Occipital lobe (tissue), 2 donors: ENCODE measurements around the gene CDX1. TPM values are rescaled to one million over a fixed set of nuclear protein-coding genes. Genes with fewer than 3 reads are reported as not detected.
A peak's percentile ranks its signal among the peaks of the same experiment; 100 is the strongest.

Experiments
- DNase-seq: peaks from one replicate; lab custom pipeline; 2025; lab: John Stamatoyannopoulos, UW
- total RNA-seq: library from RNA; depleted of rRNA; stranded (reverse); fragments of >200 nt; gene quantifications from one replicate; pipeline ENCODE4 v1.2.3, GENCODE V29; 2014

The CDX1 gene
- total RNA-seq, 1 donor from 2014 or later: not detected

DNA sequence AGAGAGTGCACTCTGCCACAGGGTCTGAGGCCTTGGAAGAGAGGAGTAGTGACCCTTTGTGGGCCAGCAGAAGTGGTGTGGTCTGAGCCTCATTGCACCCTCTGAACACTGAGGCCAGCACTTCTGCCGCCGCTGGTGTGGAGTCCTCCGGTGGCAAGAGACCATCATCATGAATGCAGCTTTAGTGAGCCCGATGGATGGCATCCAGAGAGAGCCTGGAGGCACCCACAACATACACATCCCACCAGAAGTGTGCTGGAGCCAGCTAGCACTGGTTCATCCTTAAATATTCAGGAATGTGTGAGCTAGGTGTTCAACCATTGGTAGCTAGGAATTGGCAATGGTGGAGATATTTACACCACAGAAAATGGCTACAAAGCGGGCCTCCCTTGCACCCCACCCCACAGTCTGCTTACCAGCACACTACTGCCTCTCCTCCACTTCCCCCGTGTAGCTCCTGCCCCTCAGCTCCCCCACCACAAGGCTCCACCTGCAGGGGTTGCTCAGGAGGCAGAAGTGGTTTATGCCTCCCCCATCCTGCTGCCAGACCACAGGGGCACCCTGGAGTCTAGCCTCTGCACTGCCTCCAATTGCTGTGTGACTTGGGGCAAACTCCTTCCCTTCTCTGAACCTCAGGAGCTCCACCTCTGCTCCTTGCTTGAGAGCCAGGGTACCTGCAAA, 39.7 kb downstream of the CDX1 start:
- no peak for DNase-seq

DNA sequence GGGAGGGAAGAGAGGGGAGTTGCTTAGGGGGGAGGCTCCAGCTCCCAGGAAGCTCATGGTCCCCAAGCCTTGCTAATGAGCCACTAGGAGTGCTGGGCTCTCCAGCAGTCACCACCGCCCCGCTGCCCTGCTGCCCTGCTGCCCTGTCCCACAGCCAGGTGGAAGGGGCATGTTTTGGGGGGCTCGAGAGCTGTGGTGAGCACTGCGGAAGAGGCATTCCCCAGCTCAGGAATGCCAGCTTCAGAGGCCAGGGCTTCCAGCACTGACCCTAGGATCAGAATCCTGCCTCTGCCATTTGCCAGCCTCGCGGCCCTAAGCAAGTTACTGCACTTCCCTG, 40.2 kb downstream of the CDX1 start:
- no peak for DNase-seq

DNA sequence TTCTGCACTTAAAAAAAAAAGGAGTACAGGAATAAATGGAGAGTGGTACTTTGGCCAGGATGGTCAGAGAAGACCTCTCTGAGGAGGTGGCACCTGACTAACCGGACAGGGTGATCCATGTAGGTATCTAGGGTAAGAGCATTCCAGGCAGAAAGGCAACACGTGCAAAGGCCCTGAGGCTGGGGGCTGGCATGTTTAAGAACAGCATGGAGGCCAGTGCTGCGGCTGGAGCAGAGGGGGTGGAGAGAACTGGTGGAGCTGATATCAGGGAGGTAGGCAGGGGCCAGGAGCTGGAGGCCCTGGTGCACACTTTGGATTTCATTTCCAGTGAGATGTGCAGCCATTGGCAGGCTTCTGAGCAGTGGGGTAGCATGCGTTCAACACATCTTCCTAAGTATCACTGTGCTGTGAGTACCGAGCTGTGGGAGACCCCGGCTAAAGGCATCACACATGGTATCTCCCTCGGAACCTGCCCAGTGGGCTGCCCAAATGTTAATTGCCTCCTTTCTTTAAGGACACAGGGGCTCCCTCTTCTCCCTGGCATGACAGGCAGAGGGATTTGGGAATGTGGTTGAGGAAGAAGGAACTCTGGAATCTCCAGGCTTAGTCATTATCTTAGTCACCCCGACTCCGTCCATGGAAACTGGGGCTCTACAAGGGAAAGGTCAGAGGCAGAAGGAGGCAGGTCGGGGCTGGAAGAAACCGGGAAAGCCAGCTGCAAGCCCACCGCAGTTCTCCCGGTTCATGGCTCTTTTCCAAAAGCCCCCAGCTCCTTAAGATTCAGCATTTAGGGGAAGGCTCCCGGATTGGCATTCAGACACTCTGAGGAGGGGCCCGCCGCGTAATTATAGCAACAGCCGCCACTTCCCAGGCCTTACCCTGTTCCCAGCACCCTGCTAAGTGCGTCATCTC, 41.9 kb downstream of the CDX1 start:
- no peak for DNase-seq

DNA sequence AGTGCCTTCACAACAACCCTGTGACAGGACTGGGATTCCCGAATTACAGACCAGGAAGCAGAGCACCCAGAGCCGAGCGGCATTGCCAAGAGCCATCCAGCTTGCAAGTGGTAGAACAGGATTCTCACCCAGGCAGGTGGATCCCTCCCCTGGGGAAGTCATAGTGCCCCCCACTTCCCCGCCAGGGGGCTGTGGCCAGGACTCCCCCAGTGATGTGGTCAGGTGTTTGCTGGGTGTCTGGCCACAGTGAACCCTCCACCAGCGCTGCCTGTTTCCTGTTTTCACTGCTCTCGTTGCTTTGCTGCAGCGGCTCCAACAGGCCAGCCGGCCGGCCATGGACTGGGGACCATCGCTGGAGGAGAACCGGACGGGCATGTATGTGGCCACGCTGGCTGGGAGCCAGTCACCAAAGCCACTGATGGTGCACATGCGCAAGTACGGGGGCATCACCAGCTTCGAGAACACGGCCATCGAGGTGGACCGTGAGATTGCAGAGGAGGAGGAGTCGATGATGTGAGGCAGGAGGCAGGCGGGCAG, 42.6 kb downstream of the CDX1 start:
- no peak for DNase-seq

DNA sequence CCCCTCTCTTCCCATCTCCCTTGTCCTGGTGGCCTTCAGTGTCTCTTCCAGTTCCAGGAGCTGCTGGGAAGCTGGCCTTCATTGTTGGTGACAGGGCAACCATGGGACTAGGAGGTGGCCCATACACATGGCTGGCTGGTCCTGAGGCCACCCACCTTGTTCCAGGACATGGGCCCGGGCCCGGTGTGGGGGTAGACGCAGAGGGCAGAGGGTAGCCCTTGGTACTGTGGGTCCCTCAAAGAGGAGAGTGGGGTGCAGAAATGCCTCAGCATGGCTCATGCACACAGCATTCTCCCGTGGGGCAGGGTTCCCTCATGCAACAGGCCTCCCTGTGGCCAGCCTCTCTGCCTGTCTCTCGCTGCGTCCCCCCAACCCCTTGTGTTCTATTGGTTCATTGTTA, 44.1 kb downstream of the CDX1 start:
- DNase-seq: no peak

DNA sequence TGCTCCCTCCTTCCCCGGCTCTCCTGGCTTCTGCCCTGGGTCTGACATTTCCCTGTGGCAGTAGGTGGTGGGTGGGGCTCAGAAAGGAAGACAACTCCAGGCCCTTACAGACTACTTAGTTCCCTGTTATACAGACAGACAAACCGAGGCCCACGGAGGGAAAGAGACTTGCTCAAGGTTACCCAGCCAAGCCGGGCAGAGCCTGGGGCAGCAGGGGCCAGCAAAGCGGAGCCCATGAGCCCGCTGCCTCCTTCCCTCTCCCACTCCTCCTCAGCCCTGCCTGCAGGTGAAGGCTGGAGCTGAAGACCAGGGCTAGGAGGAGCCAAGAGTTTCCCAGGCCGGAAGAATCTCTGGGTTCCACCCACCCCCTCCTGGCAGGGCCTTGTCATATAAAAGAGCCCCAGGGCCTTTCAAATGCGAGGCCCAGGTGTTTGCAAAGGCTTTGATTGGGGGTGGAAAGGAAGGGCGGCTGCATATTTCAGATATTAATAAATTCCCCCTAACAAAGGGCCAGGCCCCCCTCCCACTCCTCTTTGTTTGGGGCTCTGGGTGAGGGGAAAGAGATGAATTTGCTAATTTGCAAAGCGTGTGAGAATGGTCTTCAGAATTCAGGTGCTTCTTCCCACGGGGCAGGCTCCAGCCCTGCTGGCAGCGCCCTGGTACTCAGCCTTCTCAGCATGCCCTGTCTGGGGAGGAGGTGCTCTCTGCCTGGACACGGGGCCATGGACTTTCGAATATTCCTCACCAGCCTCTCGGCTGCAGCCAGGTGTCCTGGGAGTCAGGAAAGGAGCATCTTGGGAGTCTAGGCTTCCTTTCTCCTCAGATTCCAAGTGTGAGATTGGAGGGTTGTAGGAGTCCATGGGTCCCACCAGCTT, 44.8 kb downstream of the CDX1 start:
- DNase-seq: no peak

DNA sequence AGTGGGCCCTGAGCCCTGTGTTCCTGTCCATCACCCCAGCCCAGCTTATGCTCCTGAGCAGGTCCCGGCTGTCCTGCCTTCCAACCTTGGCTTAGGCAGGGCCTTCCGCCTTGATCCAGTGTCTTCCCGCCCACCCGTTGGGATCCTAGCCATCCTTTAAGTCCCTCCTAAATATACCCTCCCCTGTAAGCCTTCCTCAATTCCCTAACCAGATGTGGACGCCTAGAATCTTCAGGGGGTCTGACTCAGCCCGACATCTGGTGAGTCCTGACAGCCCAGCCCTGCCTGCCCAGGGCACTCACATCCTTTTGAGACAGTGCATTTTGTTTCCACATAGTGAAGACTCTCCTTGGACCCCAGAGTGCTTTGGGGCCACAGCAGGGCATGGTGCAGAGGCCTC, 47.0 kb downstream of the CDX1 start:
- no peak for DNase-seq

DNA sequence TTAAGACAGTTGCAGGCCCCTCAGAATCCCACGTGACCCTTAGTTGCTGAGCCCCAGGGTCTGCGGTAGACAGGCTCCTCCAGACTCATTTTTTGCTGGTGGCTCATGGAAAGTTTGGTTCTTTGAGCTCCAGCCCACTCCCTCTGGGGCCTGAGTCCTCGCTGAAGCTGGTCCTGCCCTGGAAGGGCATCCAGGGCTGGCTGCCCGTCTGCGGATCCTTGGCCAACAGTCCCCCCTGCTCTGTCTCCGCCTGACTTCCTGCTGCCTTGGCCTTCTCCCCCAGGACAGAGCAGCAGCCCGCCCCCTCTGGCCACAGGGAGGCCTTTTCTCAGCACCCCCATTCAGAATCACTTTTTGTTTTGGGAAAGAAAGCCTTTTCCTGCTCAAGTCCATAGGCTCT, 47.7 kb downstream of the CDX1 start:
- no peak for DNase-seq

DNA sequence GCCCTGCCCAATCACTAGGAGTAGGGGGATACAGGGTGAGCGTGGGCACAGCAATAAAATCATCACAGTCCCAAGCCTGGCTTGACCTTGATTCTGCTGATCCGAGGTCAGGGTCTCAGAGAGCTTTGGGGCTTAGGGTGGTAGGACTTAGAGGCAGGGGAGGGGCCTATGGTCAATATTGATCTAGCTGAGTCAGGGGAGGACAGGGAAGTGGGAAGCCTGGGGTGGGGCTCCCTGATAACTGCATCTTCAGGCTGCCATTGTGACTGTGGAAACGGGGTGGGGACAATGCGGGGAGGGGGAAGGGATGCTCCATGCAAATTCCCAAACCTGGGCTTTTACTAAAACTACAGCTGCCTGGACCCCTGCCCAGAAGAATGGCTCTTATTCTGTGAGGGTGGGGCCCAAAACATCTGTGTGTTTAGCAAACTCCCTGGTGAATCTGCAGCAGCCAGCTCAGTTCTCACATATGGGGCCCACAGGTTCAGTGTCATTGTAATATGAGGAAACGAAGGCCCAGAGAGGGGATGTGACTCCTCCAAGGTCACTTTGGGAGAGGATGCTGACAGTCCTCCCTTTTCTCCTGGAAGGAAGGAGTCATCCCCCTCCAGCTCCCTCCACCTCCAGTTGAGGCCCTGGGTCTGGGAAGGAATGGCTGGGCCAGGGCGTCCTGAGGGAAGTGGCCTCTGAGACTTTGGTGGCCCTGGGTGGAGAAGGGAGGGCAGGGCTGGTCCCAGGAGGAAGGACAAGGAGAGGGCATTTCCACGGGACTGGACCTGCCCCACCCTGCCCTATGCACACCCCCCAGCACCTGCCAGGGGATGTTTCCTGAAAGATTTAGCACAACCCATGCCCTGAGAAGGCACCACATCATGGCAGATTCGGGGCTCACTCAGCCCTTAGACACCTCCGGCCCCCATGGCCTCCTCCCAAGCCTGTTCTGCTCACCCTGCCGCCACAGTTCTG, 49.7 kb downstream of the CDX1 start:
- no peak for DNase-seq

DNA sequence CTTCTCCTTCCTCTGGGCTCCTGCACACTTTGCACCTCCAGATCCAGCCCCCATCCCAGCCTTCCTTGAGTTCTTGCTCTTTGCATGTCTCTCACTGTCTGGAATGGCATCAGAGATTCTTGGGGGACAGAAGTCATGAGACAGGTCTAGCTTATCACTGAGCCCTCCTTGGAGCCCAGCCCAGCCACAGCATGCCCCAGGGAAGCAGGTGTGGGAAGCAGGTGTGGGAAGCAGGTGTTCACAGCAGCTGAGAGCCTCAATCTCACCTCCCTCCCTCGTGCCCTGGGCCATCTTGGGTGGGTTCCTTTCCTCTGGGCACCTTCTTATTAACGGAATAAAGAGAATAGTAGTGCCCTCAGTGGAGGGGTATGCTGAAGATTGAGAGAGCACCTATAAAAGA, 50.5 kb downstream of the CDX1 start:
- DNase-seq: no peak

DNA sequence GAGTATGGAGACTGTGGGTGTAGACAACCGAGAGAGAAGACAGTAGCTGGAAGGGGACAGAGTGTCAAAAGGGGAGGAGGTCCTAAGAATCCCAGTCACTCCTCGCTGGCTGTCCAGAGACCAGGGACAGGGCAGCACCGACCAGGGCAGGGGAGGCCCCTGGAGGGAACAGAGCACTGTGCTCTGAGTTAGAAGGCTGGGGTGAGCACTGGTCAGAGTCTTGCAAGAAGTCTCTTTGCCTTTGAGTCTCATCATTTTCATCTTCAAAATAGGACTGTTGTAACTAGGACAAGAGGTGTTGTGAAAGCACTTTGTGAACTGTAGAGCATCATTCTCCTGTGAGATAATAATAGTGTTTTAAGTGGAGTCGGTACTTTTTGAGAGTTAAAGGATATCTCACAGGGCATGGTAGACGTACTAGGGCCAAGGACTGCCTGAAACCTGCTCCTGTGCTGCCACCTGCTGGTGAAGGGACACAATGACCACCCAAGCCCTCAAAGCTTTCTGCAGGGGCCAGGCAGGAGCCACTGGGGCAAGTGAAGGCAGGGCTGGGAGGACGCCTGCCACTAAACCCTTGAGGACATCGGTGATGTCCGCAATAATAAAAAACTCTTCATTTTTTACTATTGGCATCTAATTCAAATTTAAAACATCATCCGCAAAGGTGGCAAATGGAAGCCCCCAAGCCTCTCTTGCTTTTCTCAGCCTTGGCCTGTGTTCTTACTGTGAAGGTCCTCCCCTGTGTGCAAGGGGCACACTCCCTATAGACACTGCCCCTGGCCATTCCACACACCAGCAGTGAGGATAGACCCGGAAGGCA, 51.5 kb downstream of the CDX1 start:
- DNase-seq: peak; percentile 48

DNA sequence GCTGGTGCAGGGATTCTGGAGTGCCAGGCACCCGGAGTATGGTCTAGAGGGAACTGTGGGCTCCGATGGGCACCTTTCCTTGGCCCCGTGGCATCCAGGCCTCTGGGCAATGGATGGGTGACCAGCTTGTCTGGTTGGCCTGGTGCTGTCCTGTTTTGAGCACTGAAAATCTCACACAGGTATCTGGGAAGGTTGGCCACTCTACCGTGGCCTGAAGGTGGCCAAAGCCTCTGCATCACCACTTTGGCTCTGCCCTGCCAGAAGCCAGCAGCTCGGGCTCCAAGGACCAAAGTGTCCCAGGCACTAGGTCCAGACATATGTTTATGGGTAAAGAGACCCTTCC, 52.1 kb downstream of the CDX1 start:
- DNase-seq: no peak

DNA sequence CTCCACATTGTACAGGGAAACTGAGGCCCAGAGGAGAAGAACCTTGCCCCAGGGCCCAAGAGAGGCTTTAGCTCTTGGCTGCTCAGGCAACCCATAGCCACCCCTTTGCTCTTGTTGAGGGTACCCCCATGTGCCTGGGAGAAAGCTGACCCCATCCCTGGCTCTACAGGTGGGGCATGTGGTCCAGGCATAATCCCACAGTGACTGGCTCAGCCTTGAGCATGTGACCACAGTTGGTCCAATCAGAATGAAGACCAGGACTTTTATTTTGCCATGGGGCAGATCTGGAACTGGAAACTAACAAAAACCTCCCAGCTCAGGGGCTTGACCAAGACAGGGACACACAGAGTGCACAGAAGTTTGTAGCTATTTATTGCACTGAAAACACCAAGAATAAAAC, 52.6 kb downstream of the CDX1 start:
- no peak for DNase-seq

DNA sequence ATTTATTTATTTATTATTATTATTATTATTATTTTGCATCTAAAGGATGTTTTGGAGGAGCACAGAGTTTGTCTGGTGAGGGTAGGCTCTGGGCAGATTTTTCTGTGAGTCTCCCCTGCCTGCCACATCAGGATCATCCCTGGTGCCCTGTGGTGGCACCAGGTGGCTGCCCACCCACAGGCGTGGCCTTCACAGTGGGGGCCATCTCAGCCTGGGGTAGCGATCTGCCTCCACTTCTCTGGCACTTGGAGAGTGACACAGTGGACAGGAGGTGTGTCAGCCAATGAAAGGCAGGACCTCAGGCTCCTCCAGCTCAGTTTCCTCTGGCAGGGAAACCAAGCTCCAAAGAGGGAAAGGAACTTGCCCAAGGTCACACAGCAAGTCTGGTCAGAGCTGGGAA, 53.3 kb downstream of the CDX1 start:
- no peak for DNase-seq

DNA sequence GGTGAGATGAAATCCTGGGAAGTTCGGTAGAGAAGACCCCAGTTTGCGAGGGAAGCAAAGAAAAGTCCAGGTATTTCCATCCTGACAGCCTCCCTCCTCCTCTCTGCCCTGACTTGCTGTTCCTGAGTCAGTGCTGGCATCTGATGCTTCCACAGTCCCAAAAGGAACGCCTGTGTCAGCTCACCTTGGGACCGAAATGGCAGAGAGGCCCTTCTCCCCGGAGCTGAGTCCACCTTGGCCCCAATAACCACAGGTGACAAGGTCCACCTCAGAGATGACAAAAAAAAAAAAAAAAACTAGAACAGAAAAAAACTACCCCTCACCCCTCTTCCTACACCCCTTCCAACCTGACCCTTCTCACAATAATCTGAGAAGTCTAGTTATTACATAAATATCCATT, 54.9 kb downstream of the CDX1 start:
- no peak for DNase-seq

DNA sequence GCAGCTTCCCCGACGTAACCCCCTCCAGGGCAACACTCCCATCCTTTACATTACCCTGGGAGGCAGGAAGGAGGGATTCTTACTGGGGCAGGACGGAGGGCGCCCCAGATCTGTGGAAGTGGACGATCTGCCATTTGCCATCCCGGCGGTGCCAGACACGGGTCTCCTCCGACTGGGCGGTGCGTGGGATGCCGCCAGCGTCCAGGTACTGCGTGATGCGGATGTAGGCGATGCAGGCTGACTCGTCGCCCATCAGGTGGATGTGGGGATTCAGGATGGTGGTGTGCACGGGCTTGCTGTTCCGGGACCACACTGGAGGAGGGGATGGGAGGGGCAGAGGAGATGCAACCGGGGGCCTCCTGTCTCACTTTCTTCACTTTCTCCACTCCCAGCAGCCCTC, 56.3 kb downstream of the CDX1 start:
- no peak for DNase-seq

DNA sequence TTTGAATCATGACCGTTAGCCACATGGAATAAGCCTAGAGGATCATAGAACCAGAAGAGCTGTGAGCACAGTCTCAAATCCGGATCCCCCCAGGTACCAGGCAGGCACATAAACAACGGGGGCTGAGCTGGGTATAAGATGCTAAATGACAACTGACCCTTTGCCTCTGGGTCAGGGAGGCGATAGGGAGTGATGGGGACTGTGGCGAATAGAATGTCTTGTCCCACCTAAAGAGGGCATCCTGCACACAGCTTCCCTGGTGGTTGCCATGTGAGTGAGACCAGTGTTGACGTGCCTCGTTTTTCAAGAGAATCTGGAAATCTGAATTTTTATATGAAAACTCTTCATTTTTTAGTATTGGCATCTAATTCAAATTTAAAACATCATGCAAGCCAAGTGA, 56.9 kb downstream of the CDX1 start:
- DNase-seq: no peak

DNA sequence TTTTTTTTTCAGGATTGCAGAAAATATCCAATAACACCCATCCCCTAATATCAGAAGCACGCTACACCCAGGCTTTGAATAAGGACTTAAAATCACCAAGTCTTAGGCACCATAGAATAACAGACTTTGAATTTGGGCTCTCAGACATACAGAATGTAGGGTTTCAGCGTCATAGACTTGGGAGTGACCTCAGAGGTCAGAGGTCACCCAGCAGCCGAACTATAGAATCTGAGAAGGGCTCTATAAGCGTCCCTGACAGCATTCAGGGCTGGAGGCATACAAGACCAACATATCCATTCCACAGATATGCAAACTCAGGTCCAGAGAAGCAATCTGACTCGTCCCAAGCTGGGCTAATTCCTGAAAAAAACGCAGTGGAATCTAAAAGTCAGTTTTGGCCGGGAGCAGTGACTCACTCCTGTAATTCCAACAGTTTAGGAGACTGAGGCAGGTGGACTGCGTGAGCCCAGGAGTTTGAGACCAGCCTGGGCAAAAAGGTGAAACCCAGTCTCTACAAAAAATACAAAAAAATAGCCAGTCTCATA, 58.0 kb downstream of the CDX1 start:
- no peak for DNase-seq

DNA sequence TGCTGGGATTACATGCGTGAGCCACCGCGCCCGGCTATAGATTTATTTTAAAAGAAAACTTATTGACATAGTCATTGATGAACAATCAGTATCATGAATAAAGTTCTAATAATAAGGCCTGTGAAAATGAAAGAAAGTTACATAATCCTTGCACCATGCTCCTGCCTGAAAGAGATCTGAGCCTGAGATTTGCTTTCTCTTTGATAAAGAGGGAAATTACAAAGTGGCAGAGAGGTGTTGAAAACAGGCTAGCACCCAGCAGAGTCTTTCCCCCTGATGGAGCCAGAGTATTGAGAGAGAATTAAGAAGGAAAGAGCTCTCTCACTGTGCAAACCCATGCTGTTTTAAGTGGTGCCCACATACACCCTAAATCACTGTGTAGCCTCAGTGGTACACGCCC, 60.5 kb downstream of the CDX1 start:
- no peak for DNase-seq
